ENCODE results near the gene GOLGA6C. TPM values are rescaled to one million over a fixed set of nuclear protein-coding genes. Genes with fewer than 3 reads are reported as not detected.

GOLGA6C gene
- total and polyA plus RNA-seq, 10 of the 15 experiments (the other 5 are each of a cell fraction or from before 2014, with no cell fraction given) = not detected

DNA sequence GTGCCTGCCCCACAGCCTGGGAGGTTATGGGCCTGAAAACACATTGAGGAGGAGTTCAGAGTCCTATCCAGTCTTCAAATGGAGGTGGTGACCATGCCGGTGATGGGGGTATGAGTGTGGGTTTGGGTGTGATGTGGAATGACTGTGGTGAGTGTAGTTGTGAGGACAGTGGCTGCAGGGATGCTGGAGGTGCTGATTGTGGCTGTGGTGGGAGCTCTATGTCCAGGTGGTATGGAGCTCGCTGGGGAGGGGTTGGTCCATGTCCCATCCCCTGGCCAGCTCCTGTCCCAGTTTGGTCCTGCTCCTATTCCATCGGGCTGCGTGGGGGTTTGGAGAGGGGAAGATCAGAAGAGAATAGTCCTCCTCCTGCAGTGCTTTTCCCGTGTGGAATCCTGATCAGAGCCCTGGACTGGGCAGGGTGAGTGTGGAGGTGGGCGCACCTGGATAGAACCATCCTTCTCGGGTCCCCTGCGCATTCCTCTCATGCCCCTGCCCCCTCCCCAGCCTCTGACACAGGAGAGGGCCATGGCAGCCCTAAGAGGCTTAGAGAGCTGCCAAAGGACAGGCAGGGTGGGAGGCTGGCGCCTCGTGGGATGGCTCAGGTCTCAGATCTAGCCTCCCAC lies 23.0 kb upstream of the GOLGA6C start:
- Histone ChIP-seq H3K4me2 (ENCODE audit: control insufficient read depth, insufficient read depth) (no peak overlapping the region), H3K36me3 (ENCODE audit: control insufficient read depth in 2 of 2, insufficient read depth in 2 of 2, low read length in 1 of 2) (no peaks in the 10 kb centered on the region), H3K79me2 (ENCODE audit: control insufficient read depth, insufficient read depth, low read length) (no peaks in the 10 kb centered on the region), H3K4me1 (ENCODE audit: control insufficient read depth, insufficient read depth, low read length) (no peaks in the 10 kb centered on the region), H3K27ac (ENCODE audit: control insufficient read depth, insufficient read depth) (no peak overlapping the region), H3K27me3 (replicated peaks in 1 of 2; ENCODE audit: control insufficient read depth in 2 of 2, insufficient read depth in 2 of 2, low read length in 1 of 2) (peaks cover 0 to 2% of the 10 kb centered on the region in 2 experiments; a peak in 1 of 4 replicates), H4K20me1 (ENCODE audit: control insufficient read depth, insufficient read depth) (no peaks in the 10 kb centered on the region), H2AFZ (ENCODE audit: control insufficient read depth, low read depth, low read length) (no peak overlapping the region), H3K4me3 (no peak overlapping the region), H3K9ac (ENCODE audit: control insufficient read depth, insufficient read depth, low read length) (no peak overlapping the region), H3K9me3 (replicated peaks; ENCODE audit: control insufficient read depth, insufficient read depth, low read length) (no peaks in the 10 kb centered on the region)
- ChIA-PET SMC1A (ENCODE audit: uncharacterized antibody, unreplicated experiment) (no interaction called here), RAD21 (ENCODE audit: unreplicated experiment) (no interaction called here), CTCF (no interaction called here), POLR2A (no interaction called here)
- intact Hi-C loops (cut with micrococcal nuclease; ENCODE audit: unreplicated experiment) = no loop called here
- no TSS peak for BruUV-seq (replicated peaks)
- no peak for DNase-seq (ENCODE audit: low read depth, low spot score)
- WGBS (ENCODE audit: insufficient coverage, insufficient replicate concordance, low lambda C conversion rate, missing lambda C conversion rate) = 21% methylated on average over 8 of the region's 10 CpGs
- no peak for ATAC-seq
- in situ Hi-C loops (cut with MboI) = loop anchor here (5.0 kb wide), 1 partner anchor 82 kb away; no protein-coding TSS in a partner anchor
- TF ChIP-seq, protein P1, sequence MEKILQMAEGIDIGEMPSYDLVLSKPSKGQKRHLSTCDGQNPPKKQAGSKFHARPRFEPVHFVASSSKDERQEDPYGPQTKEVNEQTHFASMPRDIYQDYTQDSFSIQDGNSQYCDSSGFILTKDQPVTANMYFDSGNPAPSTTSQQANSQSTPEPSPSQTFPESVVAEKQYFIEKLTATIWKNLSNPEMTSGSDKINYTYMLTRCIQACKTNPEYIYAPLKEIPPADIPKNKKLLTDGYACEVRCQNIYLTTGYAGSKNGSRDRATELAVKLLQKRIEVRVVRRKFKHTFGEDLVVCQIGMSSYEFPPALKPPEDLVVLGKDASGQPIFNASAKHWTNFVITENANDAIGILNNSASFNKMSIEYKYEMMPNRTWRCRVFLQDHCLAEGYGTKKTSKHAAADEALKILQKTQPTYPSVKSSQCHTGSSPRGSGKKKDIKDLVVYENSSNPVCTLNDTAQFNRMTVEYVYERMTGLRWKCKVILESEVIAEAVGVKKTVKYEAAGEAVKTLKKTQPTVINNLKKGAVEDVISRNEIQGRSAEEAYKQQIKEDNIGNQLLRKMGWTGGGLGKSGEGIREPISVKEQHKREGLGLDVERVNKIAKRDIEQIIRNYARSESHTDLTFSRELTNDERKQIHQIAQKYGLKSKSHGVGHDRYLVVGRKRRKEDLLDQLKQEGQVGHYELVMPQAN (conservative IDR thresholded peaks at IDR 0.05) = no peak
- TF ChIP-seq TARDBP (IDR thresholded peaks at IDR 0.05; ENCODE audit: borderline replicate concordance) (no peak), NR2C2 (IDR thresholded peaks at IDR 0.05; ENCODE audit: borderline replicate concordance, control insufficient read depth, insufficient read length, low read depth) (no peak), SMARCA5 (IDR thresholded peaks at IDR 0.05) (no peak)
- TF ChIP-seq, protein P2, sequence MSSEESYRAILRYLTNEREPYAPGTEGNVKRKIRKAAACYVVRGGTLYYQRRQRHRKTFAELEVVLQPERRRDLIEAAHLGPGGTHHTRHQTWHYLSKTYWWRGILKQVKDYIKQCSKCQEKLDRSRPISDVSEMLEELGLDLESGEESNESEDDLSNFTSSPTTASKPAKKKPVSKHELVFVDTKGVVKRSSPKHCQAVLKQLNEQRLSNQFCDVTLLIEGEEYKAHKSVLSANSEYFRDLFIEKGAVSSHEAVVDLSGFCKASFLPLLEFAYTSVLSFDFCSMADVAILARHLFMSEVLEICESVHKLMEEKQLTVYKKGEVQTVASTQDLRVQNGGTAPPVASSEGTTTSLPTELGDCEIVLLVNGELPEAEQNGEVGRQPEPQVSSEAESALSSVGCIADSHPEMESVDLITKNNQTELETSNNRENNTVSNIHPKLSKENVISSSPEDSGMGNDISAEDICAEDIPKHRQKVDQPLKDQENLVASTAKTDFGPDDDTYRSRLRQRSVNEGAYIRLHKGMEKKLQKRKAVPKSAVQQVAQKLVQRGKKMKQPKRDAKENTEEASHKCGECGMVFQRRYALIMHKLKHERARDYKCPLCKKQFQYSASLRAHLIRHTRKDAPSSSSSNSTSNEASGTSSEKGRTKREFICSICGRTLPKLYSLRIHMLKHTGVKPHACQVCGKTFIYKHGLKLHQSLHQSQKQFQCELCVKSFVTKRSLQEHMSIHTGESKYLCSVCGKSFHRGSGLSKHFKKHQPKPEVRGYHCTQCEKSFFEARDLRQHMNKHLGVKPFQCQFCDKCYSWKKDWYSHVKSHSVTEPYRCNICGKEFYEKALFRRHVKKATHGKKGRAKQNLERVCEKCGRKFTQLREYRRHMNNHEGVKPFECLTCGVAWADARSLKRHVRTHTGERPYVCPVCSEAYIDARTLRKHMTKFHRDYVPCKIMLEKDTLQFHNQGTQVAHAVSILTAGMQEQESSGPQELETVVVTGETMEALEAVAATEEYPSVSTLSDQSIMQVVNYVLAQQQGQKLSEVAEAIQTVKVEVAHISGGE (CRISPR knock-in tag; IDR thresholded peaks at IDR 0.05) = no peak
- TF ChIP-seq, protein P3, sequence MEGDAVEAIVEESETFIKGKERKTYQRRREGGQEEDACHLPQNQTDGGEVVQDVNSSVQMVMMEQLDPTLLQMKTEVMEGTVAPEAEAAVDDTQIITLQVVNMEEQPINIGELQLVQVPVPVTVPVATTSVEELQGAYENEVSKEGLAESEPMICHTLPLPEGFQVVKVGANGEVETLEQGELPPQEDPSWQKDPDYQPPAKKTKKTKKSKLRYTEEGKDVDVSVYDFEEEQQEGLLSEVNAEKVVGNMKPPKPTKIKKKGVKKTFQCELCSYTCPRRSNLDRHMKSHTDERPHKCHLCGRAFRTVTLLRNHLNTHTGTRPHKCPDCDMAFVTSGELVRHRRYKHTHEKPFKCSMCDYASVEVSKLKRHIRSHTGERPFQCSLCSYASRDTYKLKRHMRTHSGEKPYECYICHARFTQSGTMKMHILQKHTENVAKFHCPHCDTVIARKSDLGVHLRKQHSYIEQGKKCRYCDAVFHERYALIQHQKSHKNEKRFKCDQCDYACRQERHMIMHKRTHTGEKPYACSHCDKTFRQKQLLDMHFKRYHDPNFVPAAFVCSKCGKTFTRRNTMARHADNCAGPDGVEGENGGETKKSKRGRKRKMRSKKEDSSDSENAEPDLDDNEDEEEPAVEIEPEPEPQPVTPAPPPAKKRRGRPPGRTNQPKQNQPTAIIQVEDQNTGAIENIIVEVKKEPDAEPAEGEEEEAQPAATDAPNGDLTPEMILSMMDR (IDR thresholded peaks at IDR 0.05 in 2 of 3, conservative IDR thresholded peaks at IDR 0.05 in 1 of 3; ENCODE audit: control insufficient read depth in 2 of 3, extremely low read depth in 1 of 3, insufficient read depth in 1 of 3, low read depth in 3 of 3, low read length in 3 of 3) = no peak
- TF ChIP-seq, protein P4, sequence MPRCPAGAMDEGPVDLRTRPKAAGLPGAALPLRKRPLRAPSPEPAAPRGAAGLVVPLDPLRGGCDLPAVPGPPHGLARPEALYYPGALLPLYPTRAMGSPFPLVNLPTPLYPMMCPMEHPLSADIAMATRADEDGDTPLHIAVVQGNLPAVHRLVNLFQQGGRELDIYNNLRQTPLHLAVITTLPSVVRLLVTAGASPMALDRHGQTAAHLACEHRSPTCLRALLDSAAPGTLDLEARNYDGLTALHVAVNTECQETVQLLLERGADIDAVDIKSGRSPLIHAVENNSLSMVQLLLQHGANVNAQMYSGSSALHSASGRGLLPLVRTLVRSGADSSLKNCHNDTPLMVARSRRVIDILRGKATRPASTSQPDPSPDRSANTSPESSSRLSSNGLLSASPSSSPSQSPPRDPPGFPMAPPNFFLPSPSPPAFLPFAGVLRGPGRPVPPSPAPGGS (IDR thresholded peaks at IDR 0.05; ENCODE audit: borderline replicate concordance, insufficient read depth, low read depth, low read length, poor library complexity, severe bottlenecking) = no peak
- no peak for FAIRE-seq
